Endothelial cell of umbilical vein (primary cell): ENCODE data around the gene MXD4. TPM values are rescaled to one million over a fixed set of nuclear protein-coding genes. Genes with fewer than 3 reads are reported as not detected.

Experiments used
- BruUV-seq: library from RNA; stranded (reverse); fragments of 400-500 nt; replicated peaks from 2 replicates; lab custom pipeline; 2021; lab: Mats Ljungman, UMichigan
- CTCF ChIA-PET: fragments of 300-600, 350-600 bp; sonication (Branson Sonifier 250); formaldehyde crosslinking; loops from one replicate; lab custom pipeline; 2021; ENCODE audit warnings: antibody characterized with exemption, inconsistent platforms; lab: Charles Lee
- POLR2A ChIA-PET: fragments of 300-600, 350-600 bp; sonication (Branson Sonifier 250); formaldehyde crosslinking; loops from one replicate; lab custom pipeline; 2021; ENCODE audit warnings: antibody characterized with exemption, inconsistent platforms; lab: Charles Lee
- DNase-seq: peaks from one replicate; pipeline ENCODE4 v3.0.0-alpha.2; 2011; ENCODE audit warnings: low read depth, low spot score
- FAIRE-seq: peaks from 2 replicates; lab custom pipeline; 2011; peaks lifted over from hg19 to GRCh38; lab: Jason Lieb, UNC
- H2AFZ ChIP-seq: 2 replicates; pipeline ENCODE4 v1.6.0; 2012; ENCODE audit warnings: low read depth, low read length, control low read depth, inconsistent platforms
- H3K27ac ChIP-seq: 2 replicates; pipeline ENCODE4 v1.5.1; 2011; ENCODE audit warnings: low read depth, mild to moderate bottlenecking, control low read depth, low read length, moderate library complexity; ENCODE audit not compliant: insufficient read depth
- H3K27me3 ChIP-seq, 2 experiments: 2 replicates each; pipeline versions ENCODE4 v1.6.0 to v1.6.1; 2011; ENCODE audit warnings: low read length in 2 of 2, mixed read lengths in 1 of 2; ENCODE audit not compliant: control insufficient read depth in 2 of 2, insufficient read depth in 2 of 2
- H3K36me3 ChIP-seq, 2 experiments: 2 replicates in 1 of 2; 3 replicates in 1 of 2; pipeline ENCODE4 v1.5.1; 2011; ENCODE audit warnings: low read length in 2 of 2, mild to moderate bottlenecking in 1 of 2, moderate library complexity in 1 of 2; ENCODE audit not compliant: control insufficient read depth in 2 of 2, insufficient read depth in 2 of 2; ENCODE audit errors: extremely low read depth in 1 of 2
- H3K4me1 ChIP-seq: 3 replicates; pipeline ENCODE4 v1.5.1; 2011; ENCODE audit warnings: mild to moderate bottlenecking, low read length; ENCODE audit not compliant: control insufficient read depth, insufficient read depth; ENCODE audit errors: extremely low read depth
- H3K4me2 ChIP-seq: 2 replicates; pipeline ENCODE4 v1.6.1; 2011; ENCODE audit warnings: low read length, control low read depth, mixed read lengths; ENCODE audit not compliant: insufficient read depth
- H3K4me3 ChIP-seq, 3 experiments: fragments of 200-600 bp in 1 of 3; sonication (generic), shearing (Covaris generic) in 1 of 3; replicated peaks in 1 of 3; 2 replicates each; pipeline ENCODE4 v1.5.1; 2011 to 2016; ENCODE audit warnings: control low read depth in 3 of 3, low read length in 3 of 3, mild to moderate bottlenecking in 2 of 3, inconsistent platforms in 1 of 3, low read depth in 1 of 3, moderate library complexity in 1 of 3; ENCODE audit not compliant: insufficient read depth in 1 of 3
- H3K79me2 ChIP-seq: 2 replicates; pipeline ENCODE4 v1.6.0; 2012; ENCODE audit warnings: low read length, inconsistent platforms; ENCODE audit not compliant: control insufficient read depth, insufficient read depth
- H3K9ac ChIP-seq: replicated peaks from 2 replicates; pipeline ENCODE3; 2011; ENCODE audit warnings: low read length, control low read depth; ENCODE audit not compliant: insufficient read depth; ENCODE audit errors: extremely low read depth
- H3K9me1 ChIP-seq: replicated peaks from 3 replicates; pipeline ENCODE4 v1.6.0; 2011; ENCODE audit warnings: mild to moderate bottlenecking, low read length; ENCODE audit not compliant: control insufficient read depth, insufficient read depth; ENCODE audit errors: extremely low read depth
- H3K9me3 ChIP-seq: replicated peaks from 2 replicates; pipeline ENCODE4 v1.5.1; 2012; ENCODE audit warnings: low read length, inconsistent platforms; ENCODE audit not compliant: control insufficient read depth, insufficient read depth
- H4K20me1 ChIP-seq: replicated peaks from 2 replicates; pipeline ENCODE3; 2011; ENCODE audit warnings: mild to moderate bottlenecking, low read length; ENCODE audit not compliant: control insufficient read depth, insufficient read depth; ENCODE audit errors: extremely low read depth
- CTCF ChIP-seq, 2 donors: IDR thresholded peaks; 1 replicate in 1 of 2; 2 replicates in 1 of 2; pipeline ENCODE4 v1.5.1; 2011; ENCODE audit warnings: low read length in 2 of 2, mild to moderate bottlenecking in 2 of 2, moderate library complexity in 2 of 2, control low read depth in 1 of 2, inconsistent platforms in 1 of 2, low read depth in 1 of 2; ENCODE audit not compliant: insufficient read depth in 1 of 2; ENCODE audit errors: extremely low read depth in 1 of 2
- EZH2 ChIP-seq: IDR thresholded peaks from 2 replicates; pipeline ENCODE4 v1.6.1; 2012; ENCODE audit warnings: borderline replicate concordance, low read depth, mild to moderate bottlenecking, moderate library complexity, low read length, inconsistent platforms; ENCODE audit not compliant: severe bottlenecking
- FOS ChIP-seq: IDR thresholded peaks from 2 replicates; pipeline ENCODE4 v1.6.1; 2011; ENCODE audit warnings: mild to moderate bottlenecking, low read length, moderate library complexity, borderline replicate concordance; ENCODE audit not compliant: insufficient read depth
- GATA2 ChIP-seq: IDR thresholded peaks from 2 replicates; pipeline ENCODE4 v1.7.0; 2011; ENCODE audit warnings: low read depth, mild to moderate bottlenecking, moderate library complexity, mixed read lengths, low read length; ENCODE audit not compliant: insufficient read length, insufficient read depth
- JUN ChIP-seq: IDR thresholded peaks from 2 replicates; pipeline ENCODE4 v1.6.1; 2011; ENCODE audit warnings: borderline replicate concordance, low read depth; ENCODE audit not compliant: insufficient read length, insufficient read depth
- MAX ChIP-seq: IDR thresholded peaks from 2 replicates; pipeline ENCODE4 v1.6.1; 2011; ENCODE audit not compliant: insufficient read depth, insufficient read length
- MYC ChIP-seq: IDR thresholded peaks from one replicate; pipeline ENCODE4 v1.6.1; 2011; ENCODE audit warnings: mild to moderate bottlenecking, low read depth, low read length
- POLR2A ChIP-seq: IDR thresholded peaks from 2 replicates; pipeline ENCODE4 v1.6.1; 2012; ENCODE audit warnings: low read depth, mild to moderate bottlenecking, control low read depth, low read length
- dilution Hi-C: fragments of 300-500 bp; cut with MboI; formaldehyde crosslinking; loops from one replicate; pipeline ENCODE4 v1.15.0; 2019; ENCODE audit warnings: low sequenced_read_pairs; ENCODE audit not compliant: extremely low pct_ligation_motif_present
- intact Hi-C: fragments of 100-400 bp; cut with micrococcal nuclease; formaldehyde crosslinking; loops from one replicate; pipeline ENCODE4 v1.10.0; 2022
- polyA plus RNA-seq, 4 experiments: library from polyadenylated mRNA; depleted of rRNA in 3 of 4; stranded (reverse) in 3 of 4; unstranded in 1 of 4; fragments of >200 nt; gene quantifications; 2 replicates each; pipeline versions ENCODE4 v1.2.1 to v1.2.3, GENCODE V29; 2011 to 2012; ENCODE audit warnings: missing spikeins in 1 of 4
- total RNA-seq: library from RNA; stranded (reverse); gene quantifications from 2 replicates; pipeline ENCODE4 v1.2.3, GENCODE V29; 2021

MXD4 gene
- total and polyA plus RNA-seq, 2 donors (not counting 3 experiments of a cell fraction or from before 2014, with no cell fraction given): 62.7 to 74.1 TPM

- Histone ChIP-seq H3K4me1 (no peaks in the 10 kb centered on the region), H3K4me2 (no peak overlapping the region), H3K27me3 (no peaks in the 10 kb centered on the region), H3K9me3 (no peaks in the 10 kb centered on the region), H4K20me1 (no peaks in the 10 kb centered on the region), H3K4me3 (no peak overlapping the region), H3K36me3 (no peaks in the 10 kb centered on the region), H3K9ac (no peak overlapping the region), H3K79me2 (no peaks in the 10 kb centered on the region), H3K27ac (no peak overlapping the region), H2AFZ (no peak overlapping the region), H3K9me1 (no peaks in the 10 kb centered on the region)
- FAIRE-seq (no peak), DNase-seq (no peak)
- TF ChIP-seq FOS (no peak), MYC (no peak), MAX (no peak), JUN (no peak), CTCF (IDR thresholded peaks at IDR 0.05; ENCODE audit: extremely low read depth in 1 of 2, insufficient read depth in 1 of 2, low read depth in 1 of 2, low read length in 2 of 2) (no peak), POLR2A (no peak), GATA2 (no peak), EZH2 (no peak)
- dilution Hi-C loops (no loop called here), intact Hi-C loops (no loop called here)
- ChIA-PET POLR2A (no interaction called here), CTCF (no interaction called here)
- BruUV-seq: no TSS peak
These were observed 38.7 kb upstream of the MXD4 start for GRCh38 chr4:2300431-2301224.
